ENCODE data around the gene DNM2. TPM values are rescaled to one million over a fixed set of nuclear protein-coding genes. Genes with fewer than 3 reads are reported as not detected.
A peak's percentile ranks its signal among the peaks of the same experiment; 100 is the strongest.

DNM2 gene
- total and polyA plus RNA-seq, 9 of the 15 experiments (the other 6 are each of a cell fraction or from before 2014, with no cell fraction given), result 2.2 to 161 (median 72.6) TPM

DNA sequence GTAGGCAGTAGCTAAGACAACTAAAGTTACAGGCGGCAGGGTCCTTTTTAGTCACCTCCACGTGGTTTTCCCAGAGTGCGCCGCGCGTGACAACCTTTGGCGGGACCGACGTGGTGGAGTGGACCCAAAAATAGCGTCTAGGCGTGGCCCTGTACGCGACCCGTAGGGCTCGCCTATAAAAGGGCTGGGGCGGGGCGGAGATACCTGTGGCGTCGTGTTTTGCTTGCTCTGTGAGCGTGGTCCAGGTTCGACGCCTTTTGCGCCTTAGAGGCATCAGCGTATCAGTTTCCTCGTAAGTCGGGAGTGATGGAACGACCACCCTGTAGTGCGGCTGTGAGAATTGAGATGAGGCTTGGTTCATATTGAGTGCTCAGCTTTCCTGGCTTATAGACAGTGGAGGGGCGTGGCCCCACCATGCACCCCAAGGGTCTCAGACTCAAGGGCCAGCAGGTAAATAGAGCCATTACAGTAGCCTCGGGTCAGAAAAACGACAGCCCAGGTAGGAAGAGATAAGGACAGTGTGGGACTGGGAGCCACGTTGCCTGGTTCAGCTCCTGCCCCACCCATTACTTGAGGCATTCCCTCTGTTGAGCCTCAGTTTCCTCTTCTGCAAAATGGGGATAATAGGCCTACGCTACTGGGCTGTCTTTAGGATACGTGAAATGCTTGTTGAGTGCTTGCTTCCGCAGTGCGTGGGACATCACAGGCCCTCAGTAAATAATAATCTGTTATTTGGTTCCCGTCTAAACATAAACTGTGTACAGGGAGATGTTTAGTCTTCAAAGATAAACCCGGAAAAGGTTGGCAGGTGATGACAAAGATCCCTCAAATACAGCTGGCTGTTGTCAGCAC, 118.8 kb downstream of the DNM2 start (continued):
- peak in 1 of 2 experiments; percentile 95; a peak in 2 of 4 replicates for TF ChIP-seq FOXA3 (CRISPR knock-in tag; conservative IDR thresholded peaks at IDR 0.05 in 1 of 2, IDR thresholded peaks at IDR 0.05 in 1 of 2)
- TF ChIP-seq FOXK1 (CRISPR knock-in tag; IDR thresholded peaks at IDR 0.05; ENCODE audit: borderline replicate concordance), result peak; percentile 96
- TF ChIP-seq BRCA1 (IDR thresholded peaks at IDR 0.05), result no peak
- TF ChIP-seq BRCA1 (CRISPR knock-in tag; IDR thresholded peaks at IDR 0.05), result peak; percentile 99
- no peak for TF ChIP-seq ILF3 (IDR thresholded peaks at IDR 0.05; ENCODE audit: borderline replicate concordance)
- TF ChIP-seq, protein P1, sequence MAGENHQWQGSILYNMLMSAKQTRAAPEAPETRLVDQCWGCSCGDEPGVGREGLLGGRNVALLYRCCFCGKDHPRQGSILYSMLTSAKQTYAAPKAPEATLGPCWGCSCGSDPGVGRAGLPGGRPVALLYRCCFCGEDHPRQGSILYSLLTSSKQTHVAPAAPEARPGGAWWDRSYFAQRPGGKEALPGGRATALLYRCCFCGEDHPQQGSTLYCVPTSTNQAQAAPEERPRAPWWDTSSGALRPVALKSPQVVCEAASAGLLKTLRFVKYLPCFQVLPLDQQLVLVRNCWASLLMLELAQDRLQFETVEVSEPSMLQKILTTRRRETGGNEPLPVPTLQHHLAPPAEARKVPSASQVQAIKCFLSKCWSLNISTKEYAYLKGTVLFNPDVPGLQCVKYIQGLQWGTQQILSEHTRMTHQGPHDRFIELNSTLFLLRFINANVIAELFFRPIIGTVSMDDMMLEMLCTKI (IDR thresholded peaks at IDR 0.05; ENCODE audit: partially characterized antibody), result no peak
- no peak for TF ChIP-seq SP2 (IDR thresholded peaks at IDR 0.05; ENCODE audit: extremely low read depth, low read depth, low read length, poor library complexity, severe bottlenecking)
- TF ChIP-seq, protein P2, sequence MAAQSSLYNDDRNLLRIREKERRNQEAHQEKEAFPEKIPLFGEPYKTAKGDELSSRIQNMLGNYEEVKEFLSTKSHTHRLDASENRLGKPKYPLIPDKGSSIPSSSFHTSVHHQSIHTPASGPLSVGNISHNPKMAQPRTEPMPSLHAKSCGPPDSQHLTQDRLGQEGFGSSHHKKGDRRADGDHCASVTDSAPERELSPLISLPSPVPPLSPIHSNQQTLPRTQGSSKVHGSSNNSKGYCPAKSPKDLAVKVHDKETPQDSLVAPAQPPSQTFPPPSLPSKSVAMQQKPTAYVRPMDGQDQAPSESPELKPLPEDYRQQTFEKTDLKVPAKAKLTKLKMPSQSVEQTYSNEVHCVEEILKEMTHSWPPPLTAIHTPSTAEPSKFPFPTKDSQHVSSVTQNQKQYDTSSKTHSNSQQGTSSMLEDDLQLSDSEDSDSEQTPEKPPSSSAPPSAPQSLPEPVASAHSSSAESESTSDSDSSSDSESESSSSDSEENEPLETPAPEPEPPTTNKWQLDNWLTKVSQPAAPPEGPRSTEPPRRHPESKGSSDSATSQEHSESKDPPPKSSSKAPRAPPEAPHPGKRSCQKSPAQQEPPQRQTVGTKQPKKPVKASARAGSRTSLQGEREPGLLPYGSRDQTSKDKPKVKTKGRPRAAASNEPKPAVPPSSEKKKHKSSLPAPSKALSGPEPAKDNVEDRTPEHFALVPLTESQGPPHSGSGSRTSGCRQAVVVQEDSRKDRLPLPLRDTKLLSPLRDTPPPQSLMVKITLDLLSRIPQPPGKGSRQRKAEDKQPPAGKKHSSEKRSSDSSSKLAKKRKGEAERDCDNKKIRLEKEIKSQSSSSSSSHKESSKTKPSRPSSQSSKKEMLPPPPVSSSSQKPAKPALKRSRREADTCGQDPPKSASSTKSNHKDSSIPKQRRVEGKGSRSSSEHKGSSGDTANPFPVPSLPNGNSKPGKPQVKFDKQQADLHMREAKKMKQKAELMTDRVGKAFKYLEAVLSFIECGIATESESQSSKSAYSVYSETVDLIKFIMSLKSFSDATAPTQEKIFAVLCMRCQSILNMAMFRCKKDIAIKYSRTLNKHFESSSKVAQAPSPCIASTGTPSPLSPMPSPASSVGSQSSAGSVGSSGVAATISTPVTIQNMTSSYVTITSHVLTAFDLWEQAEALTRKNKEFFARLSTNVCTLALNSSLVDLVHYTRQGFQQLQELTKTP (IDR thresholded peaks at IDR 0.05; ENCODE audit: low read depth in 1 of 2, partially characterized antibody in 2 of 2), result peak; percentile 70 to 88
- TF ChIP-seq, protein P3, sequence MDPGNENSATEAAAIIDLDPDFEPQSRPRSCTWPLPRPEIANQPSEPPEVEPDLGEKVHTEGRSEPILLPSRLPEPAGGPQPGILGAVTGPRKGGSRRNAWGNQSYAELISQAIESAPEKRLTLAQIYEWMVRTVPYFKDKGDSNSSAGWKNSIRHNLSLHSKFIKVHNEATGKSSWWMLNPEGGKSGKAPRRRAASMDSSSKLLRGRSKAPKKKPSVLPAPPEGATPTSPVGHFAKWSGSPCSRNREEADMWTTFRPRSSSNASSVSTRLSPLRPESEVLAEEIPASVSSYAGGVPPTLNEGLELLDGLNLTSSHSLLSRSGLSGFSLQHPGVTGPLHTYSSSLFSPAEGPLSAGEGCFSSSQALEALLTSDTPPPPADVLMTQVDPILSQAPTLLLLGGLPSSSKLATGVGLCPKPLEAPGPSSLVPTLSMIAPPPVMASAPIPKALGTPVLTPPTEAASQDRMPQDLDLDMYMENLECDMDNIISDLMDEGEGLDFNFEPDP (CRISPR knock-in tag; IDR thresholded peaks at IDR 0.05), result no peak
- TF ChIP-seq, protein P4, sequence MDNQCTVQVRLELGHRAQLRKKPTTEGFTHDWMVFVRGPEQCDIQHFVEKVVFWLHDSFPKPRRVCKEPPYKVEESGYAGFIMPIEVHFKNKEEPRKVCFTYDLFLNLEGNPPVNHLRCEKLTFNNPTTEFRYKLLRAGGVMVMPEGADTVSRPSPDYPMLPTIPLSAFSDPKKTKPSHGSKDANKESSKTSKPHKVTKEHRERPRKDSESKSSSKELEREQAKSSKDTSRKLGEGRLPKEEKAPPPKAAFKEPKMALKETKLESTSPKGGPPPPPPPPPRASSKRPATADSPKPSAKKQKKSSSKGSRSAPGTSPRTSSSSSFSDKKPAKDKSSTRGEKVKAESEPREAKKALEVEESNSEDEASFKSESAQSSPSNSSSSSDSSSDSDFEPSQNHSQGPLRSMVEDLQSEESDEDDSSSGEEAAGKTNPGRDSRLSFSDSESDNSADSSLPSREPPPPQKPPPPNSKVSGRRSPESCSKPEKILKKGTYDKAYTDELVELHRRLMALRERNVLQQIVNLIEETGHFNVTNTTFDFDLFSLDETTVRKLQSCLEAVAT (IDR thresholded peaks at IDR 0.05), result peak in 1 of 2 experiments; percentile 92; a peak in 2 of 4 replicates
- TF ChIP-seq XRCC4 (IDR thresholded peaks at IDR 0.05; ENCODE audit: extremely low read depth, insufficient read depth, insufficient read length), result no peak
- TF ChIP-seq PHTF2 (CRISPR knock-in tag; IDR thresholded peaks at IDR 0.05), result no peak
